ENCODE results near the gene HOXA10.

GRCh38 chr7:27143950-27144780 lies 30.0 kb downstream of the HOXA10 start:
- TF ChIP-seq POLR2A (IDR thresholded peaks at IDR 0.05; ENCODE audit: low read length) (no peak), GATA1 (IDR thresholded peaks at IDR 0.05; ENCODE audit: low read depth, low read length) (no peak)
